ENCODE data around the gene ATPAF1.
A peak's percentile ranks its signal among the peaks of the same experiment; 100 is the strongest.
"Not testable (repeated sequence)": the region's sequence is repeated elsewhere in the genome, so short reads cannot be mapped to it uniquely, and the experiment has no call there.

The ATPAF1 gene

GRCh38 chr1:46679789-46680573 is 11.8 kb upstream of the ATPAF1 start:
- FAIRE-seq = no peak

DNA sequence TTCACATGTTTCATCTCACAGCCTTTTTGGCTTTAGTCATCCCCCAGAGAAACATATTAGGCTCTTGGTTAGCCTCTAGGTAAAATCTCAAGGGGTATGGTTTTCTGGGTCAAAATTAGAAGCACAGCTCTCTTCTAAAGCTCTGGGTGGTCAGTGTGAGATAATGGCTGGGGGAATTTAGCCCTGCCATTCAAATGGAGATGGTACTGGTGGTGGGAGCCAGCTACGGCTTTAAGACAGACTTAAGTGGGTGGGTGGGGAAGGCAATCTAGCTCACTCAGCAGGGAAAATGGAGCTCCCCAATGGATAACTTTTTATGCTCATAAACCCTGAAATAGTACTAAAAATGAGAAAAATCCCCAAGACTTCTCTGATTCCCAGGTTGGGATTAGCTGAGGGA is 9.2 kb upstream of the ATPAF1 start:
- no peak for FAIRE-seq

DNA sequence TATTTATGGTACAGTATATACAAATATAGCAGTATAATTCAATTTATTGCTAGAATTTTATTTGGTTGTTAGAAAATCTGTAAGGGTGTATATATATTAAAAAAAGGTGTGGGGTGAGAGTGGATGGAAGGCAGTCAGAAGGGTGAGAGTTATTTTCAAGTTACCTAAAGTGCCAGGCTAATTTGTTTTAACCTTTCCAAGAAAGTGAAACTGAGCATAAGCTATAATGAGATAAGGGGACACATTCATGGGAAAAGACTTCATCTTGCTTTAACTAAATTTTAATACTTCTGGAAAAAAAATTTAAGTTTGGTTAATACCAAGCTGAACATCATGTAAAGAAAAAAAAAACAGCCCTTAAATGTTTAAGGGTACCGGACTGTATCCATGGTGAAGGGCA is 8.4 kb upstream of the ATPAF1 start:
- no peak for FAIRE-seq

GRCh38 chr1:46675549-46676314 is 7.6 kb upstream of the ATPAF1 start:
- no peak for FAIRE-seq

DNA sequence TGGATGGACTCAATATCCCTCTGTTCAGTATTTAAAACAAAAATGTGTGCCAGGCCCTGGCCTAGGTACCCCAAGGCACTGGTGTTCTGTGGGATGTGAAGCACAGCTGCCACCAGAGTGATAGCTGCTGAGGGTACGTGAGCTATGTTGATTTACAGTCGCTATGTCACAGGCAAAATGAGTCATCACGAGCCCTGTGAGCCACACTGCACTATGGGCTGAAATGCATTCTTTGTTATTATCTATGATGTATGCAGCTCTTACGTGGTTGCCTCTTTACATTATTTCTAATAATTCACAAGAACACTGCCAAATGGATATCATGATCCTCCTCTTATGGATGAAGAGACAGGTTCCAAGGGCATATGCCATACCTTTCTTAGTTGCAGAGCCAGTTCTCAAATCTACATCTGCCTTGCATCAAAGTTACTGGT is 5.6 kb upstream of the ATPAF1 start:
- no peak for FAIRE-seq

- FAIRE-seq = no peak
Measured at GRCh38 chr1:46672696-46673095, 4.5 kb upstream of the ATPAF1 start.

DNA sequence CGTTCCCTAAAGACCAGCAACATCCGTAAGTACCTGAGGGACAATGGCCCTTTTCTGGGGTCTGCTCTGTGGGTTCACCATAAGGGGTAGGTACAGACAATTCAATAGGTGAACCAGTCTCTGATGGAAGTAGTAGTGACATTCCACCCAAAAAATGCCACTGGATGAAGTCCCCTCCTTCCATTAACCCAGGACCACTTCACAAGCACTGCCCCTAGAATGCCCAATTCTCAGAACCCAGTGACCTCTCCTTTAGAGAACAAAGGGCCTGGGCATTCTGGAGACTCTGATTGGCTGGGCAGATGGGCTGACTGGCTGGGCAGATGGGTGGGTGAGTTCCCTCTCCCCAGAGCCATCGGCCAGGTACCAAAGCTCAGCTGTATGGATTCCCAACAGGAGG is 3.4 kb upstream of the ATPAF1 start, which contains the start of gene TEX38:
TEX38 (plus strand) TSS at position 301 of the 400 bp plus-strand sequence; CDS start at position 382, 81 bp downstream.
- FAIRE-seq = no peak

DNA sequence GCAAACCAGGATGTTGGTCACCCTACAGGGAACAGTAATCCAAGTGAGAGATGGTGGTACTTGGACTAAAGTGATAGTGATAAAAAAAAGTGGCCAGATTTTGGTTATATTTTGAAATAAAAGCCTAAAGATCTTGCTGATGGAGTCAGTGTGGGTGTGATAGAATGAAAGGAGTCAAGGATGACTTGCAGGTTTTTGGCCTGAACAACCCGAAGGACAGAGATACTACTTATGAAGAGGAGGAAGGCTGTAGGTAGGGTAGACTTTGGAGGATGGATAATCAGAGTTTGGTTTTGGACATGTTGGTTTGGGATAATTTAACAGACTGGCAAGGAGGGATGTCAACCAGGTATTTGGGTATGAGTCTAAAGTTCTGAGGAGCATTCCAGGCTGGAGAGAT is 2.0 kb upstream of the ATPAF1 start:
- FAIRE-seq = no peak

DNA sequence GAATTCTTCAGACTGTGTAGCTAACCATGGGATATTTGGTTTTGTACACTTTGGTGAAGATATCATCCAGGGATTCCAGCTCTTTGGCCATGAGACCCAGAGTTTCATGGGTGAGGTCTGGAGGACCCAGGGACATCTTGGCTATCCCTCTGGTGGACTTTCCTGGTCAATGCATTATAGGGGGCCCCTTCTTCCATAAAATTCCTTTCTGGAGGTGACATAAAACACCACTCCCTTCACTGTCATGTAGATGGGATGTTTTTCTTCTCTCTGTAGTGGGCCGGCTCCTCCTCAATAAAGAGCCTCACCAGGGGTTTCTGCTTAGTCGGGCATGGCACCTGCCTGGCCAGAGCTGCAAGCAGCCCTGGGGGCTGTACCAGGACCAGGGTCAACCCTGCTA is 2.2 kb downstream of the ATPAF1 start:
- FAIRE-seq = no peak

DNA sequence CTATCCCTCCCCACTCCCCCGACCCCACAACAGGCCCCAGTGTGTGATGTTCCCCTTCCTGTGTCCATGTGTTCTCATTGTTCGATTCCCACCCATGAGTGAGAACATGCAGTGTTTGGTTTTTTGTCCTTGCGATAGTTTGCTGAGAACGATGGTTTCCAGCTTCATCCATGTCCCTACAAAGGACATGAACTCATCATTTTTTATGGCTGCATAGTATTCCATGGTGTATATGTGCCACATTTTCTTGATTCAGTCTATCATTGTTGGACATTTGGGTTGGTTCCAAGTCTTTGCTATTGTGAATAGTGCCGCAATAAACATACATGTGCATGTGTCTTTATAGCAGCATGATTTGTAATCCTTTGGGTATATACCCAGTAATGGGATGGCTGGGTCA is 5.2 kb downstream of the ATPAF1 start:
- FAIRE-seq = not testable (repeated sequence)

DNA sequence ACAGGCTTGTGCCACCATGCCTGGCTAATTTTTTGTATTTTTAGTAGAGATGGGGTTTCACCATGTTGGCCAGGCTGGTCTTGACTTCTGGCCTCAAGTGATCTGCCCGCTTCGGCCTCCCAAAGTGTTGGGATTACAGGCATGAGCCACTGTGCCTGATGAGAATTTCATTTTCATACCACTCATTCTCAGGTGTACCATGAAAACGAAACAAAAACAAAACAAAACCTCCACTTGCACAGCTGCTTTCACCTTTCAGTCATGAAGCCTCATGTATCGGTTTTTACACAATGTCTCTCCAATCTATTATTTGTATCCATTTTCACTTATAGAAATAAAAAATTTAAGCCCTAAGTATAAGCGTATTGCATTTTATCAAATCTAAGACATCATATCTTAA is 8.0 kb downstream of the ATPAF1 start:
- not testable (repeated sequence) for FAIRE-seq

DNA sequence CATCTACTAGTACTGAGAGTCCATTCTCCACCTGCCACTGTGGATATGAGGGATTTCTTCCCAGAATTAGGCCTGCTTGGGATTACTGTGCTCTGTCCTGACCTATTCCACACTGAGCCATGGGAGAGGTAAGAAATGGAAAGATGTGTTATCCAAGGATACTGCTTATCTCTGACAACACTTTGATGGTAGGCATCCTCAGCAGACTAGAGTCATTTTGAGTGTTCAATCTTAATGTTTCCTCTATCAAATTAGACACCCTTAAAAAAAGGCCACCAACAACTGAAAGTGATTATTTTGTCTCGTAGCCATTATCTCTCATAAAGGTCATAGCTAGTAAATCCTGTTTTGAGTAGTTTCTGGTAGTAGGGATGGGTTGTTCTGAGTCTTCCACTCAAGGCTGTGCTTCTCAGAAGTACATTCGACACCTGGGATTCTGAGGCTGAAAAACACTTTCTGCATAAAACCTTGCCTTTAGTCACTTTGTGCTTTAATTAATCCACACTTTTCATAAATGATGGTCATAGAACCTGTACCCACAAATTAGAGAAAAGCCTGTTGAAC is 8.8 kb downstream of the ATPAF1 start:
- no peak for FAIRE-seq

DNA sequence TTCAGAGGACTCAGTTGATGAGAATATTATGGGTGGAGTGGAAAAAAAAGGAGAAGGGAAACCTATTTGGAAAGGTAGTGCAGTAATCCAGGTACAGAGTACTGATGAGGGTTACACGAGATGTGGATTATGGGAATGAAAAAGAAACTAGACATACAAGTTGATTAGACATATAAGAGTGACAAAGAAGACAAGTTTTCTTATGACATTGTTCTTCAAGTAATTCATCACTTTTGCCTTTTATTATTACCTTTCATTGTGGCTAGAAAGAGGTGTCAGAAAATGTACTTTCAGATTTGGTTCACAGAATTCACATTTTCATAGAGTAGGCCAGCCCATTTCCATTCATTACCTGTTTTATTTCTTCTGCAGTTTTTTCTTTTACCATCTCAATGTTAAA is 10.4 kb downstream of the ATPAF1 start:
- FAIRE-seq = no peak

- FAIRE-seq = no peak
Measured at GRCh38 chr1:46656643-46657042, 11.5 kb downstream of the ATPAF1 start.

- FAIRE-seq = no peak
Measured at GRCh38 chr1:46655848-46656247, 12.3 kb downstream of the ATPAF1 start.

- FAIRE-seq = not testable (repeated sequence)
Measured at GRCh38 chr1:46654698-46655097, 13.5 kb downstream of the ATPAF1 start.

DNA sequence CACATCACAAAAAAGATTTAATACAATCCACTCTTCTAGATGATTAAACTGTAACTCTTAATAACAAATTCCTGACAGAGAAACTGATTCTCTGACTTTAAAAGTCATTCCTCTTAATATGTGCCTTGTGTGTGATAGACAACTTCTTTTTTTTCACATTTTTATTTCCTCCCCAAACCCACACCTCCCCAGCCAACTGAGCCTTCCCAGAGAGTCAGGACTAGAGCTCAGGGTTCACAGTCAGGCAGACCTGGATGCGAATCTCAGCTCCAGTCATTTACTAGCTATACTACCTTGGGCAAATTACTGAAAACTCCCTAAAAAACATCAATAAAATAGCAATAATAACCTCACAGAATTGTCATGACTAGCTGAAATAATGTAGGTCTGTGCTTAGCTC is 14.2 kb downstream of the ATPAF1 start:
- no peak for FAIRE-seq

DNA sequence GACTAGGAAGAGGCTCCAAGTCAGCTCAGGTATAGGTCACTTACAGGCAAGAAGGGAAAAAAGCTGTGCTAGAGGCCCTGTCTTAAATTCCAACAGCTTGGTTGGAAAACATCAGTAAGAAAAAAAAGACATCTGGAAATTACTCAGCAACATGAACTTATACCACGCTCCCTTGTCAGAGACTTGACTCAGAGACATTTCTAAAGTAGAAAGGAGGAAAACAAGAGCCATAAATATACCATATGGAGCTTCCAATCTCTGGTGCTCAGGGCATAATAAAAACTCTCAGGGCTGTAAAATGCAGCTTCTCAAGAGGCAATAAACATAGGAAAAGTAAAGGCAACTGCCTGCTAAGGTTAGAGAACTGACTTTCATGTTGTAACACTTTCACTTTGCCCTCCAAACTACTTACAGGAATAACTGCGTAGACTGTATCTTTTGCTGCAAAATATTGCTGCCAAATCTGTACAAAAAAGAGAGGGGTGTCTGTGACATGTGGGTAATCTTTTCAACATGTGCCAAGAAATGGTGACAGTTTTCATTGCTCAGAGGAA is 14.7 kb downstream of the ATPAF1 start:
- peak; percentile 24 for FAIRE-seq

DNA sequence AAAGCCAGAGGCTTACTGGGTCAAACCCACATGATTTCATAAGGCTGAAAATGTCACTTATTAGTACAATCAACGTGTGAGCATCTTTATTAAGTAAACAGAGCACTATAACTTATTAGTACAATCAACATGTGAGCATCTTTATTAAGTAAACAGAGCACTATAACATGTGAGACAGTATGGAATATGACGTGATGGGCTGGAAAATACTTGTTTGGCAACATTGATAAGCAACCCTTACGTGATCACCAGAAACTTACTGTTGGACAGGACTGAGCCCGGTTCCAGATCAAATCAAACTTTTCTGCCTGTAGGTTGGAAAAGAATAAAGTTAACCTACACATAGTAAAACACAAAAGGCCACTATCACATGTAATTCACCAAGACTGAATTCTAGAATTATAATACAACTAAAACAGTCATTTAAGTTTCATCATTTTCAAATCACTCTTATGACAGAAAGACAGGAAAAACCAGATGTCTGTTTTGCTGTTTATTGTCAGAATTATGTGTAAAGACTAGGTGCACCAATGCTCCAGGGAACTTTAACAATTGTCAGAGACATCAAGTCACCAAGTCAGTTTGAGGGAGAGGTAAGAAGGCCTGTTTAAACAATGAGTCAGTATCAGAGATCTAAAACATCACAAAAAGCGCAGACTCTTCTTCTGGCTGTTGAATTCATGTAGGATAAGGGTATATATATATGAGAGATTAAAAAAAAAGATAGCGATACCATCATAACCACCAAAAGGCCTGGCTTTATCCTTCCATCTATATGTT is 15.7 kb downstream of the ATPAF1 start:
- FAIRE-seq = no peak

GRCh38 chr1:46651152-46651551 is 17.0 kb downstream of the ATPAF1 start:
- FAIRE-seq = not testable (repeated sequence)

DNA sequence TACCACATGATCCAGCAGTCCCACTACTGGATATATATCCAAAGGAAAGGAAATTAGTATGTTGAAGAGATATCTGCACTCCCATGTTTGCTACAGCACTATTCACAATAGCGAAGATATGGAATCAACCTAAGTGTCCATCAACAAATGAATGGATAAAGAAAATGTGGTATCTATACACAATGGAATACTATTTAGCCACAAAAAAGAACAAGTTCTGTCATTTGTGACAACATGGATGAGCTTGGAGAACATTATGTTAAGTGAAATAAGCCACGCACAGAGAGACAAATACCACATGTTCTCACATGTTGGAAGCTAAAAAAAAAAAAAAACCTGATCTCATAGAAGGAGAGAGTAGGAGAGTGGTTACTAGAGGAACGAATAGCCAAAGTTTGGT is 17.7 kb downstream of the ATPAF1 start:
- no peak for FAIRE-seq

DNA sequence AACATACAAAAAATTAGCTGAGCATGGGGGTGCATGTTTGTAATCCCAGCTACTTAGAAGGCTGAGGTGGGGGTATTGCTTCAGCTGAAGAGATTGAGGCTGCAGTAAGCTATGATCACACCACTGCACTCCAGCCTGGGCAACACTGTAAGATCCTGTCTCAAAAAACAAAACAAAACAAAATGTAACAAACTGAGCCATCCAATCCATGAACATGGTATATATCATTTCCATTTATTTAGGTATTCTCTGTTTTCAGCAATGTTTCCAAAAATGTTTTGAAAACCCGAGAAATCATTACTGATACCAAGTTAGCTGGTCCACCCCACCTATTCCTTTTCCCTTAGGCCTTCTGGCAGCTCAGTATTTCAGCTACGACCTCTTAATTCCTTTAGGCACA is 18.4 kb downstream of the ATPAF1 start:
- FAIRE-seq = no peak

GRCh38 chr1:46647611-46648010 is 20.6 kb downstream of the ATPAF1 start:
- FAIRE-seq = no peak
